GM12872 (cell line): ENCODE data around the gene STPG1.

Experiments
- CTCF ChIP-seq: IDR thresholded peaks from 3 replicates; pipeline ENCODE4 v1.5.1; 2011; ENCODE audit warnings: low read depth, mild to moderate bottlenecking, low read length, moderate library complexity; ENCODE audit not compliant: insufficient read depth

Gene STPG1

GRCh38 chr1:24413350-24414163, at the start of gene STPG1:
Gene STPG1 (minus strand): TSS chr1:24413782. CDS start chr1:24401388, 12,394 bp downstream.
- TF ChIP-seq CTCF = no peak

- no peak for TF ChIP-seq CTCF
Measured at GRCh38 chr1:24459551-24460266, 46.1 kb upstream of the STPG1 start.

- no peak for TF ChIP-seq CTCF
Measured at GRCh38 chr1:24457866-24458265, 44.3 kb upstream of the STPG1 start.

- no peak for TF ChIP-seq CTCF
Measured at GRCh38 chr1:24455272-24455671, 41.7 kb upstream of the STPG1 start.

GRCh38 chr1:24454673-24455072, 41.1 kb upstream of the STPG1 start:
- no peak for TF ChIP-seq CTCF

- no peak for TF ChIP-seq CTCF
Measured at GRCh38 chr1:24452922-24453485, 39.4 kb upstream of the STPG1 start.

- no peak for TF ChIP-seq CTCF
Measured at GRCh38 chr1:24451746-24452145, 38.2 kb upstream of the STPG1 start.
